ENCODE measurements around the gene SYN1.

The SYN1 gene

DNA sequence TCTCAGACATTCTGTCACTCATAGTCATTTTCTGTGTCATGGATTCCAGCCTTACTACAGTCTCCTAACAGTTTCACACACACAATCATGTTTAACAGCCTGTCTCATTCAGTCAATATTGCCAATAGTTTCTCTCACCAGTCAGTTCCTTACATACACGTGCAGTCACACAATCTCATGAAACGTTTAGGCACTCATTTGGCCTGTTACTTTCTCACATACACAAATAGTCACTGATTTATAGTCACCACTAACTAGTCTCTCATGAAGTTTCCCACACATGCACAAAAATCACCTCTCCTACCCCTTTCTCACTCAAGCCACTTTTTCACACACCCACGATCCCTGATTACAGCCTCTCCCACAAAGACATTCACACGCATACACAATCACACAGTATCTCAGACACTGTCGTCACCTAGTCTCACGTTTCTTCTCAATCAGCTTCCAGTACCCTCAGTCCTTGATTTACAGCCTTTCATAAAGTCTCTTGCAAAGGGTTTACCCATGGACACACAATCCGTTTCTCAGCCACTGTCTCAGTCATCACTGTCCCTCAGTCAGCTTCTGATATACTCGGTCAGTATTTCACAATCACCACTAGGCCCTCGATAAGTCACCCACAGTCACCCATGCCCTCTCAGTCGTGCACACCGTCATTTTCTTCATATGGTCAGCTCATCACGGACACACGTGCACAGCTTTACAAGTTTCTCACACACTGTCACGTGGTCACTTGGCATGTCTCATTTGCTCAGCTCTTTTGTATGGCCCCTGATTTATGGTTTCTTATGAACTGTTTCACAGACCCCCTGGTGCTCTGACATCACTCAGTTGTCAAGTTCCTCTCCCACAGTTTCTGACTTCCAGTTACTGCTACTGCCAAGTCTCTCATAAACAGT, 14.3 kb upstream of the SYN1 start:
- peak in 1 of 2 donors; percentile 65 for DNase-seq

DNA sequence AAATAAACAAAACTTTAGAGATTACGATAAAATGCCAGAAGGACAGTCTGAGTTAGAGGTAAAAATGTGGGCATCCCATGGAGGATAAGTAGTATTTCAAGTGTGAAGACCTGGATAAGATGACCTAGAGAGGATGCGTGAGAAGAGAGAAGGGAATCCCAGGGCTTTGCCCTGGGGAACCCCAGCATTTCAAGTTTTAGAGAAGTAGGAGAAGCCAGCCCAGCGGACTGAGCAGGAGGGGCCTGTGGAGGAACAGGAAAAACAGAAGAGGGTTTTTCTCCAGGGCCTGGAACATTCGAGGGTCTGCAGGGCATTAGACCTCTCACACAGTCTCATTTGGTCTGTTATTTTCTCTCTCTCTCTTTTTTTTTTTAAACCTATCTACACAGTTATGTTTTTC, 13.0 kb upstream of the SYN1 start:
- peak in 1 of 2 donors; percentile 47 for DNase-seq

DNA sequence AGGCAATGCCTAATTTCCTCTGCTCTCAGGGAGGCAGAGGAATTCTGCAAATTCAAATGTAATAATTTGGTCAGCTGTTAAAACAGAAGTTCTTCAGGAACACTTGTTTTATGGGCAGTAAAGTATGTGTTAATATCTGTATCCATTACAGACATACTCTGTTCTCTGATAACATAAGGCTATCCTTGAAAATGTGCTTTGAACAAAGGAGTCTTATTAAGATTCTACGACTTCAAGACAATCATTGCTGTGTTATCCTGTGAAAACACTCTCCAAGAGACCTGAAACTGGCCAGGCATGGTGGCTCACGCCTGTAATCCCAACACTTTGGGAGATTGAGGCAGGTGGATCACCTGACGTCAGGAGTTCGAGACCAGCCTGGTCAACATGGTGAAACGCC, 12.0 kb upstream of the SYN1 start:
- no peak for DNase-seq

DNA sequence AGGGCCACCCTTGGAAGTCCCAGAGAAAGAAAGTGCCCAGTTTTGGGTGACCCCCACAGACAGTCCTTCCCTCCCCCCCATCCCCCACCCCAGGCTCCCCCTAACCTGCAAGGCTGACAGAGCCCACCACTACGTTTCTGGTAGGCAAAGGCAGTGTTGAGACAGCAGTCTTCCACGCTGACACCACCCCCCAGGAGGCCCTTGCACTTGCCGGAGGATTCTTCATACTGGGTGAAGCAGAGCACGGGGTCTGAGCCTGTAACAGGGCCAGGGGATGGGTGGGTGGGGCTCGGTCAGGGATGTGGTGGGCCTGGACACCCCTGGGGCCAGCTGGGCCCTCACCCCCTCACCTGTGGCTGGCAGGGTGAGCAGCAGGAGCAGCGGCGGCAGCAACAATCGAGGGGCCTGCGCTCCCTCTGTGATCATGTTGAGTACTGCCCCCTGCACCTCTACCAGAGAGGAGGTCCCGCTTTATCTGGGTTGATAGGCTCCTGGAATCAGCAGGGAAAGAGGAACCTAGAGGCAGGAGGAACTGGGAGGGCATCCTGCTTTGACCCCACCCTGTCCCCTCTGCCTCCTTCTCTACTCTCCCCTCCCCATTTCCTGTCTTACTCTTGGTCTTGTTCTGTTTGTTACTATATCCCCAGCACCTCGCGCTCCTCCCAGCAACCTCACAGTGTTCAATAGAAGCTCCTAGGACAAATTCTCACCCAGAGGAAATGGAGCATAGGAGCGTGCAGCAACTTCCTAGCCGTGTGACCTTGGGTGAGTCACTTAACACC, 10.0 kb upstream of the SYN1 start, which contains the start of gene CFP:
CFP (minus strand) TSS at position 512 of the 782 bp plus-strand sequence; CDS start at position 426, 86 bp downstream.
- DNase-seq = no peak

DNA sequence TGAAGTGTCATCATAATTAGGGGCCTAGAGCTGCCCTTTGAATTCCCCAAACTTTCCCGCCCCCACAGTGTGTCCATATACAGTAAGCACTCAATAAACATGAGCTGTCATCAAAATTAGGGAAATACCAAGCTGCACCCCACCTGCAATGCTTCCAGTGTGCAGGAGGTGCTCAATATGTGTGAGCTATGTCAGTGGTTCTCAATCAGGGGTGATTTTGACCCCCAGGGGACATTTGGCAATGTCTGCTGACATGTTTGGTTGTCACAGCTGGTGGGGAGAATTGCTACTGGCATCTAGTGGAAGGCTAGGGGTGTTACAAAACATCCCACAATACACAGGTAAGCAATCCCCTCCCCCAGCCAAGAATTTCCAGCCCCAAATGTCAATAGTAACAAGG, 9.3 kb upstream of the SYN1 start:
- peak in 1 of 2 donors; percentile 26 for DNase-seq

DNA sequence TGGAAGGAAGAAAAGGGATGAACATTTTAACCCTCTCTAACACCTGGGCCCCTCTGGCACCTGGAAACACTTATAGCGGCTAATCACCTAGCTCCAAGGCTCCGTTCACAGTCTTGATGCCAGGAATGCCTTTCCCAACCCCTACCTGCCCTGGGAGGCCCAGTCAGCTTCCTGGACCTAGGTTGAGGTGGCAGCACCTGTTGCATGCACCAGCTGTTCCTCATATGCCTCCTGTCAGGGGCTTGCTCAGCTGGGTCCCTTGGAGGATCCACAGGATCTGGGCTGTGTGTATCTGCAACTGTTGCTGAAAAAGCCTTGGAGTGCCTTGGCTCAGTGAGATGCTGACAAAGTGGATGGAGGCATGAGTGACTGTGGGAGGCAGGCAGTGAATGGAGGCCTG, 5.7 kb upstream of the SYN1 start:
- DNase-seq = no peak

DNA sequence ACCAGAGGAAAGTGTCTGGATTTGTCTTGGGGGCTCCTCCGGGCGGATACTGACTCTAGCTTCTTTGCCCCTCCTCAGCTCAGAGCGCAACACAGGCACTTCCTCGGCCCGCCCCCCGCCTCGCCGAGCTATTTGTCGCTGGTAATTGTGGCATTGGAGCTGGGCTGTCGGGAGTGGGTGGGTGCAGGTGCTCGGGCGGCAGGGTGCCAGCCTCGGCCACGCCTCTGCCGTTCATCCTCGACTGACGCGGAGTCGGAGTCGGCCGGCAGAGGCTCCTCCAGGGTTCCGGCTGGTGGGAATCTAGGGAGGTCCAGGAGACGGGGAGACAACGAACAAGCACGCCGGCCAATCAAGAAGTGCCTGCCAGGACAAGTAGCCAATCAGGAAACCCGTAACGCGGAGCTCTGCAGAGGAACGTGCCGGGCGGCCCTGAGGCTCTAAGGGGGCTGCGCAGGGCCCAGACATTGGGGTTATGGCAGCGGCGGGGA, 3.9 kb upstream of the SYN1 start:
- DNase-seq = peak; percentile 52 to 58

DNA sequence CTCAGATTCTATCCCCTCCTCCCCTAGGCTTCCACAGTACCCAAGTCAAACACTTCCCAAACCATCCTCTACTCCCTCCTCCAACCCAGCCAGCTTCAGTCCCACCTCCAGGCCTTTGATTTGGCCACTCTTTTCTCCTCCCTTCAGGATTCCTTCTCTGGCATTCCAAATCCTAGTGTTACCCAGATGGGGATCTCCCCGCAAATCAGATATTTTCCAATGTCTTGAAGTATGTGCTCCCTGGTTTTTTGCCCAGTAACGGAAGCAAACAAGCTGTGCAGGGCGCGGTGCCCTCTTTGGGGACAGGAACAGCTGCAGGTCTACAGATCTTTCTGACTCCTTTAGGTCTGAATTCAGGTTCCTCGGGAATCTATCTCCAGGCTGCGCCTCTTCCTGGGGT, 2.2 kb upstream of the SYN1 start:
- DNase-seq = no peak

DNA sequence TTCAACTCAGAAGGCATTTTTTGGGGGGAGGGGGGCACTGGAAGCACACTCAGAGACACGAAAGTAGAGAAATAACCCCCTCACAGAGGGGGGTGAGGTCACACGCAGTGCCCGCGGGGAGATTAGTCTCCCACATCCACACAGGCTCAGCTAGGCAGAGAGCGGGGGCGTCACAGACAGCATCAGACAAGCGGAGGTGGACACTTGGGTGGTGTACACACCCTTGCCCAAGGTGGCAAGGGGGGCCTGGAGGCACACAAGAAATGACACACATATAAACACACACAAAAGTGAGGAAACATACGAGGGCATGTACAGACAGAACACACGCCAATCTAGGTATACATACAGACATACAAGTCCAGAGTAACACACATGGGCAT, 637 bp upstream of the SYN1 start:
- no peak for DNase-seq

DNA sequence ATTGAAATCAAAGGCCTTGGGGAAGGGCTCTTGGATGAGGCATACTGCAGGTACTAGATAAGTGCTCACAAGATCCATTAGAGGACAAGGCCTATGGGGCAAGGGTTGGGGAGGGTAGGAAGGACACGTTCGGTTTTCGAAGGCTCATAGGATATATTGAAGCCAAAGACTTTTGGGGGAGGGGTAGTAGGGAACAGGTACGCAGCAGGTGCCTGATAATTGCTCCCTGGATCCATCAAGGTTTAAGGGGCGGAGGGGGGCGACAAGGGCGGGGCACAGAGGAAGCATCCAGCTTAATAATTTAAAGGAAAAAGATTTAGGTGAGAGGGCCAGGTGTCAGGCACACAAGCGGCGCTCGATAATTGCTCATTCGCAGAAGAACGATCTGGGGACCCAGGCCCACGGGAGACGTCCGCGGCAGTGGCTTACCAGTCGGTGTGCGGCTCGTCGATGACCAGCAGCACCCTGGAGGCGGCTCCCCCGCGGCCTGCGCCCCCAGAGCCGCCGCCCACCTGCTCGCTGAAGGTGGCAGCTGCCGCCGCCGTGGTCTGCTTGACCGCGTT, 653 bp downstream of the SYN1 start:
- no peak for DNase-seq

DNA sequence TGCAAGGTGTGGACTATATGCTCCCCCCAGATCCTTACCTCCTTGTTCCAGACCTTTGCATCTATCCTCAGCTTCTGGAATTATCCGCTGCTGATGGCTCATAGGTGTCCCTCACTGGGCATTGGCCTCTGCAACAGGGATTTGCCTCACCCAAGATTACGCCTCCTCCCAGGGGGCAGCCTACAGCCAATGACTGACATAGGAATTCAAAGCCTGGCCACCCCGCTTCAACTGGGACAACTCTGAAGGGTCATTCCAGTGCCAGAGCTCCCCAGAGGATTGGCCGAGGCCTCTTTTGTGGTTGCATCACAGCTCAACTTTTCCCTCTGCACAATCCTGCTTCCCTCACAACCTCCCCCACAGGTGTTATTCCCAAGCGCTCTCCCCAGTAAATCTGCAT, 5.0 kb downstream of the SYN1 start:
- peak in 1 of 2 donors; percentile 3 for DNase-seq

DNA sequence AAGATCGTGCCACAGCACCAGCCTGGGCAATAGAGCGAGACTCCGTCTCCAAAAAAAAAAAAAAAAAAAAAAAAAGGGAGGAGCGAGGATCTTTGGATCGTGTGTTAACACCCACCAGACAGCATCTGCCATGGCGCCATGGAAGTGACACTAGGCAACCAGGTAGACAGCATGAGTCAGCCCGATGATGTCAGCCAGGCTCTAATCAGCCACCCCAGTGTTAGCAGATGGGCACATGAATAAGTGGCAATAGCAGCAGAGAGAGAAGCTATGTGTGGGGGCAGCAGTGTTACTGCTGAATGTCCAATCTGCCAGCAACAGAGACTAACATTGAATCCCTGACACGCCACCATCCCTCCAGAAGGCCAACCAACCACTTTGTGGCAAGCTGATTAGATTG, 6.6 kb downstream of the SYN1 start:
- DNase-seq = no peak

DNA sequence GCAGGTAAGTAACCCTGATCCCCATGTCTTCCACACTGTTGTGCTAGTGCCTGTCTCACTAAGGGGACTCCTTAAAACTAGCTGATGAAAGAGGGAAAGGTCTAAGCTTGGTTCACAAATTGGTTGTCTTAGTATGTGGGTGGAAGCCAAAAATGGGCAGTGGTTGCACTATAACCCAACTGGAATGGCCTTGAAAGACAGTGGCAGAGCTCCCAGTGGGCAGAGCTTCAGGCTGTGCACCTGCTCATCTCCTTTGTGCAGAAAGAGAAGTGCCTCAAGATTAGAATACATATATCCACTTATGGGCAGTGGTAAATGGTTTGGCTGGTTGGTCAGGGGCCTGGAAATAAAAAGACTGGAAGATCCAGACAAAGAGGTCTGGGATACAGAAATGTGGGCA, 7.2 kb downstream of the SYN1 start:
- DNase-seq = no peak

DNA sequence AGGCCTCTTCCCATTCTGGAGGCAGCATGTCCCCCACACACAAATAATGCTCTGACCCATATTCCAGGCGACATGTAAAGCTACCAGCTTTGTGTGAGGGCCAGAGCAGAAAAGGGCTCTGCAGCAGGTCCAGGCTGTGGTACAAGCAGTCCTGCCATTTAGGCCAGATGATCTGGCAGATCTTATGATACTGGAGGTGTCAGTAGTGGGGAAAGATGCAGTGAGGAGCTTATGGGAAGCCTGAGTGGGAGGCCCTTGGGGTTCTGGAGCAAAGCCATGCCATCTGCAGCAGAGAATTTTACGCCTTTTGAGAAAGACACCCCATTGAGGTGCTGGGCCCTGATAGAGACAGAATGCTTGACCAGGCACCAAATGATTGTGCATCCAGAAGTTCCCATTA, 7.7 kb downstream of the SYN1 start:
- peak in 1 of 2 donors; percentile 6 for DNase-seq

DNA sequence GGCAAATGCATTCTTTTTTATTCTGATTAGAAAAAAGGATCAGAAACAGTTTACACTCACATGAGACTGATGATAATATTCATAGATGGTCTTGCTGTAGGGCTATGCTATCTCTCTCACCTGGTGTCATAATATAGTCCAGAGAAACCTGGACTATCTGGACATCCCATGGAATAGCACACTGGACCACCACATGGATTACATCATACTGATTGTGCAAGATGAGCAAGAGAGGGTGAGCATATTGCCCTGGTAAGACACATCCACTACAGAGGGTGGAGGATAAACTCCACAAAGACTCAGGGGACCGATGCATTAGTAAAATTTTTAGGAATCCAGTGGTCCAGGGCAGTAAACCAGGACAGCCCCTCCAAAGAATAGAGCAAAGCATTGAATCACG, 8.2 kb downstream of the SYN1 start:
- no peak for DNase-seq

DNA sequence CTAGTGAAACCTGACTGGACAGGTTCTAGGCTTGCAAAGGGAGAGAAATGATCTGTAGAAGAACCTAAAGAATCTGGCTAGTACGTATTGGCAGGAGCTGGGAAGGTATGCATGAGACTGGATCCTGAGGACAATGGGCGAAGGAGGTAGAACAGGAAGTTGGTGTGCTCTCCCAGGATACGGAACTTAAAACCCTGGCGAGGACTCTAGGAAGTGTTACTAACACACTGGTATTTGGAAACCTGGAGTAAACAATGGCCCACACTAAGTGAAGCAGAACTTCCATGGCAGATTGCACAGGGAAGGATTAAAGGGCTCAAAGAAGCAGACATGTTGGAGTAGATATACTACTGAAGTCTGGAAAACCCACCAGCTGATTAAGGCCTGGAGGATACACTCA, 9.1 kb downstream of the SYN1 start:
- no peak for DNase-seq

DNA sequence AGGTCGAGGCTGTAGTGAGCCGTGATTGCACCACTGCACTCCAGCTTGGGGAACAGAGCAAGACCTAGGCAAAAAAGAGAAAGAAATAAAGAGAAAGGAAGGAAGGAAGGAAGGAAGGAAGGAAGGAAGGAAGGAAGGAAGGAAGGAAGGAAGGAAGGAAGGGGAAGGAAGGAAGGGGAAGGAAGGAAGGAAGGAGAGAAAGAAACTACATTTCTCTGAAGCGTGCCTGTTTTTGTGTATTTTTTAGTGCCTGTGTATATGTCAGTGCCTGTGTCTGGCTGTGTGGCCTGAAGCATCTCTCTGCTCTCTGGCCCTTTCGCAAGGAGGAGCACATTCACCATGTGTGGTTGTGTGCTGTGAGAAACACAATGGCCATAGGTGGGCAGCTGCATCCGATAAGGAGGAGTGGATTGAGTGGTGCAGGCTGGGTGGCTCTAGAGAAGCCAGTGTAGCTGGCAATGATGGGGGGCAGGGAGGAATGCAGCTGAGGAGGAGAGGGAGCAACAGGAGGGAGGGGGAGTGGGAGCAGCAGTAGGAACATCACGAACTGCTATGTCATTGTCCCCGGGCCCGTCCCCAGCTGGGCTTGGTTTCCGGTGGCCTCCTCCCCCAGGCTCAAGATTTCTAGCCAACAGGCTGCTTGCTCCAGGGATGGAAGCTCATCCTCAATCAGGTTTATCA, 11.4 kb downstream of the SYN1 start:
- DNase-seq = peak in 1 of 2 donors; percentile 9

DNA sequence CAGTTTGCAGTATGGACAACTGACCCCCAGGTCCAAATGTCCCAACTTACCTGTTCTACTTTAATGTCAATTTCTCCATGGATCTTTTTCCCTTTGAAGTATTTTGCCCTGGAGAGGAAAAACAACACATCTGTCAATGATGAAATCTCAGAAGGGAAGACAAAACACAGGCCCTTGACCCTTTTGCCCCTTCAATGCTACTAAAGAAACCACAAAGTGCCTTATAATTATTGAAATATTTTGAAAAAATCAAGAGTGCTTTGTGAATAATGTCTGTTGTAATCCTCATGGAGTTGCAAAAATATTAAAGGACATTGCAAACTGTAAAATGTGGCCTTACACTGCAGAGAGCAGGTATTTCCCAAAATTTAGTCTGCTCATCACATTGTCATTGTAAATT, 12.6 kb downstream of the SYN1 start:
- no peak for DNase-seq

DNA sequence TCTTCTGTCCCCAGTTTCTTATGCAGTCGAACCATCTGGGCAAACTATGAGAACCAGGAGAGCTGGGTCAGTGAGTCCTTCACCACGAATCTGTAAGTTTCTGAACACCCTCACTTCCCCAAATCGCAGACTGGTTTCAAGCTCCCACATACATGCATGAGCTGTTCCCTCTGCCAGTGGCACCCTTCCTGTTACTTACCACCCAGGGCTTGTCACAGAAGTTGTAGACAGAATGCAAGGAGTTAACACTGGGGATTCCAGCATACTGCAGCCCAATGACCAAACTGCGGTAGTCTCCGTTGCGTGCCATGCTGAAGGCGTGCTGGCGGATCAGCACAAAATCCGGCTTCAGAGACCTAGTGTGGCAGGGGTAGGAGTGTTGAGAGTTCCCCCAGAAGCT, 14.6 kb downstream of the SYN1 start:
- DNase-seq = peak in 1 of 2 donors; percentile 10

DNA sequence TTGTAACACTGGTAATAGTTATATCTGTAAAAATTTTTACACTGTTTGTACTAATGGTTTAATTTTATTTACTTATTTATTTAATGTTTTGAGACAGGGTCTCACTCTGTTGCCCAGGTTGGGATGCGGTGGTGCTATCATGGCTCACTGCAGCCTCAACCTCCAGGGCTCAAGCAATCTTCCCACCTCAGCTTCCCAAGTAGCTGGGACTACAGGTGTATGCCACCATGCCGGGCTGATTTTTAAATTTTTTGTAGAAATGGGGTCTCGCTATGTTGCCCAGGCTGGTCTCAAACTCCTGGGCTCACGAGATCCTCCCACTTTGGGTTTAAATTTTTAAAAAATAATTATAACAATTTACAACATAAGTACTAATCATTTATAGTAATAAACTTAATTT, 16.5 kb downstream of the SYN1 start:
- DNase-seq = peak in 1 of 2 donors; percentile 6

DNA sequence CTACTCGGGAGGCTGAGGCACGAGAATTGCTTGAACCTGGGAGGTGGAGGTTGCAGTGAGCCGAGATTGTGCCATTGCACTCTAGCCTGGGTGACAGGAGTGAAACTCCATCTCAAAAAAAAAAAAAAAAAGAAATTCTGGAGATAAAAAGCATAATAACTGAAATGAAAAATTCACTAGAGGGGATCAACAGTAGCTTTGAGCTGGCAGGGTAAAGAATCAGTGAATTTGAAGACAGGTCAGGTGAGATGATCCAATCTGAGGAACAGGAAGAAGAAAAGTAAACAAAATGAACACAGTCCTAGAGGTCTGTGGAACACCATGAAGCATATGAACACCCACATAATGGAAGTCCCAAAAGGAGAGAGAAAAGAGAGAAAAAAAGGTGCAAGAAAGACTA, 22.4 kb downstream of the SYN1 start:
- DNase-seq = no peak

DNA sequence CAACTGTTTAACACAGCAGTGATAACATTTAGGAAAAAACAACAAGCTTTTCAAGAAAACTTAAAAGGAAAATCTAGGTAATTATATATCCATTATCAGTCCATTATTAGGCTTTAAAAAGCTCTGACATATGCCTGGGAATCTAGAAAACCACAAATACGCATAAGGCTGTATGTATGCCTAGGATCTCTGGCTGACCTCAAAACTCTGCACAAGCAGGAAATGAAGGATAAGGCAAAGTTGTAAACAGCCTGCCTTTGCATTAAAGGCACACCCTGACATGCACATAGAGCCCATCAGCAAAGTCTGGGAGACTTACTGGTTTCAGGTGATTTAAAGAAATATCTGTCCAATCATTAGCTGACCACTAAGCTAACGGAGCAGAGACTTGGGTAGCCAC, 23.4 kb downstream of the SYN1 start:
- no peak for DNase-seq

DNA sequence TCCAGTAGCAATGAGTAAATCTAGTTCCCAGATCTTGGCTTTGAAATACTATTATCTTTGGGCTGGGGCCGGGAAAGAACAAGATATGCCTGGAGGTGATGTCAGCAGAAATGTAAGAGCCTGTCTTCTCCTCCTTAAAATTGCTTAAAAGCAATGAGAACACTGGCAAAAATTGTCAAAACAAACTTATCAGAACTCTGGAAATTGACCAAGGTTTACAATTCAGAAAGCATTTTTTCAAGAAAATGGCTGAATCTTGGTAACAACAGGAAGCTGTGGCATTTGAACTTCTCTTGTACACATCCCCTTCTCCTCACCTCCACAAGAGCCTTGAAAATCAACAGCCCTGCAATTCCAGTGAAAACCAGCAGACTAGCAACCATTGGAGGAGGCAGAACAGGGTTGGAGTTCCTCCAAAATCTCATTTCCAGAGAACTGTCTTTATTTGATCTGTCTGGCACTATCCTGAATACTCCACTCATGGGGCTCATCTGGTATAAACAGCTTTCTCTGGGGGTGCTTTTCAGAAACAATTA, 23.9 kb downstream of the SYN1 start:
- DNase-seq = peak; percentile 10 to 25

Data from CD4-positive, alpha-beta T cell treated with Interleukin-4 for 1 hour (primary cell).